NCI-H2107 treated with DMSO at 0.1 percent for 48 hours (cell line): ENCODE data around the gene PDE4B.

Source experiments
- DNase-seq: peaks from one replicate; lab custom pipeline; 2025; ENCODE audit not compliant: unreplicated experiment; lab: John Stamatoyannopoulos, UW

The PDE4B gene

GRCh38 chr1:66373157-66373591 lies 580.5 kb downstream of the PDE4B start:
- no peak for DNase-seq

- no peak for DNase-seq
These were observed 581.5 kb downstream of the PDE4B start for GRCh38 chr1:66374148-66374547.

- no peak for DNase-seq
These were observed 581.9 kb downstream of the PDE4B start for GRCh38 chr1:66374561-66375111.

GRCh38 chr1:66375125-66375524 lies 582.4 kb downstream of the PDE4B start:
- DNase-seq = no peak

GRCh38 chr1:66380452-66381212 lies 587.9 kb downstream of the PDE4B start:
- no peak for DNase-seq

- no peak for DNase-seq
These were observed 589.1 kb downstream of the PDE4B start for GRCh38 chr1:66381621-66382275.

- DNase-seq = no peak
These were observed 590.5 kb downstream of the PDE4B start for GRCh38 chr1:66383168-66383567.

- DNase-seq = no peak
These were observed 590.9 kb downstream of the PDE4B start for GRCh38 chr1:66383611-66384010.

- no peak for DNase-seq
These were observed 591.7 kb downstream of the PDE4B start for GRCh38 chr1:66384258-66384921.

- no peak for DNase-seq
These were observed 594.0 kb downstream of the PDE4B start for GRCh38 chr1:66386712-66387111.

GRCh38 chr1:66388913-66389312 lies 596.2 kb downstream of the PDE4B start:
- no peak for DNase-seq

GRCh38 chr1:66393586-66394287 lies 601.0 kb downstream of the PDE4B start:
- no peak for DNase-seq

GRCh38 chr1:66394603-66395002 lies 601.9 kb downstream of the PDE4B start:
- DNase-seq = no peak

- DNase-seq = no peak
These were observed 602.7 kb downstream of the PDE4B start for GRCh38 chr1:66395202-66396061.

- no peak for DNase-seq
These were observed 603.7 kb downstream of the PDE4B start for GRCh38 chr1:66396212-66396890.

- DNase-seq = no peak
These were observed 604.5 kb downstream of the PDE4B start for GRCh38 chr1:66397192-66397591.

GRCh38 chr1:66399888-66400529 lies 607.3 kb downstream of the PDE4B start:
- no peak for DNase-seq

GRCh38 chr1:66400660-66401059 lies 608.0 kb downstream of the PDE4B start:
- DNase-seq = no peak

- DNase-seq = no peak
These were observed 608.5 kb downstream of the PDE4B start for GRCh38 chr1:66401244-66401643.
